GM12875 (cell line): ENCODE results near the gene STAU1.
"Not testable (repeated sequence)": the region's sequence is repeated elsewhere in the genome, so short reads cannot be mapped to it uniquely, and the experiment has no call there.

Experiments used
- H3K4me3 ChIP-seq: one replicate; pipeline ENCODE4 v1.5.1; 2011; ENCODE audit warnings: low read depth, low read length, control low read depth
- TF ChIP-seq, protein P1 (sequence below): IDR thresholded peaks from 2 replicates; pipeline ENCODE4 v1.5.1; 2011; ENCODE audit warnings: low read depth, mild to moderate bottlenecking, control low read depth, inconsistent platforms, low read length, moderate library complexity, borderline replicate concordance; ENCODE audit not compliant: insufficient read depth

The STAU1 gene

DNA sequence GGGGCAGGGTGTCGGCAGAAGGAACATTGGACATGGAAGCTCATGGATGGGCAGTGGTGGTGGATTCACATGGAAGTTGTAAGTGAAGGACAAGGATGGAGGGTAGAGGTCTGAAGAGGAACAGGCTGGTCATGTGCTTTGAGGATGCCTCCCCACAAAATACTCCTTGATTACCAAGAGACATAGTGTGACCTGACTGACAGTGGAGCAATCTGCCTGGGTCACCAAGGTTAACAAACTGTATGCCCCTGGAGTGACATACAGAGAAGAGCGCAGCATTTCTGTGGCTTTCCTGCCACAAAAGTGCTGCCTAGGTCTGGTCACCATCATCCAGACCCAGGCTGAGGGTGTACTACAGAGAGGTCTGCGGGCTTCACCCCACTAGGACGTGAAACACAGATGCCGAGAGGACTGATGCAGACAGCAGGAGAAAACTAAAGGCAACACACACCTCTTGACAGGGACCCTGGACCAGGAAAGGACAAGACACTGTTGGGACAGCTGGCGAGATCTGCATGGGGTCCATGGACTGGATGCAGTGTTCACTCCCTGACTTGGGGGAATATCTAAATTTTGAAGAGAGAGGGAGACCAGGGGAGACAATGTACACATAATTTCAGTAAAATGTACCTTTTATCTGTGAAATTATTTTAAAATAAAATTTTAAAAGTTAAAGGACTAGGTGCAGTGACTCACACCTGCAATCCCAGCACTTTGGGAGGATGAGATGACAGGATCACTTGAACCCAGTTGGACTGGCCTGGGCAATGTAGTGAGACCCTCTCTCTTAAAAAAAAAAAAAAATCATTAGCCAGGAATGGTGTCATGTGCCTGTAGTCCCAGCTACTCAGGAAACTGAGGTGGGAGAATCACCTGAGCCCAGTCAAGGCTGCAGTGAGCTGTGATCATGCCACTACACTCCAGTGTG is 77.1 kb downstream of the STAU1 start:
- TF ChIP-seq, protein P1, sequence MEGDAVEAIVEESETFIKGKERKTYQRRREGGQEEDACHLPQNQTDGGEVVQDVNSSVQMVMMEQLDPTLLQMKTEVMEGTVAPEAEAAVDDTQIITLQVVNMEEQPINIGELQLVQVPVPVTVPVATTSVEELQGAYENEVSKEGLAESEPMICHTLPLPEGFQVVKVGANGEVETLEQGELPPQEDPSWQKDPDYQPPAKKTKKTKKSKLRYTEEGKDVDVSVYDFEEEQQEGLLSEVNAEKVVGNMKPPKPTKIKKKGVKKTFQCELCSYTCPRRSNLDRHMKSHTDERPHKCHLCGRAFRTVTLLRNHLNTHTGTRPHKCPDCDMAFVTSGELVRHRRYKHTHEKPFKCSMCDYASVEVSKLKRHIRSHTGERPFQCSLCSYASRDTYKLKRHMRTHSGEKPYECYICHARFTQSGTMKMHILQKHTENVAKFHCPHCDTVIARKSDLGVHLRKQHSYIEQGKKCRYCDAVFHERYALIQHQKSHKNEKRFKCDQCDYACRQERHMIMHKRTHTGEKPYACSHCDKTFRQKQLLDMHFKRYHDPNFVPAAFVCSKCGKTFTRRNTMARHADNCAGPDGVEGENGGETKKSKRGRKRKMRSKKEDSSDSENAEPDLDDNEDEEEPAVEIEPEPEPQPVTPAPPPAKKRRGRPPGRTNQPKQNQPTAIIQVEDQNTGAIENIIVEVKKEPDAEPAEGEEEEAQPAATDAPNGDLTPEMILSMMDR: no peak

DNA sequence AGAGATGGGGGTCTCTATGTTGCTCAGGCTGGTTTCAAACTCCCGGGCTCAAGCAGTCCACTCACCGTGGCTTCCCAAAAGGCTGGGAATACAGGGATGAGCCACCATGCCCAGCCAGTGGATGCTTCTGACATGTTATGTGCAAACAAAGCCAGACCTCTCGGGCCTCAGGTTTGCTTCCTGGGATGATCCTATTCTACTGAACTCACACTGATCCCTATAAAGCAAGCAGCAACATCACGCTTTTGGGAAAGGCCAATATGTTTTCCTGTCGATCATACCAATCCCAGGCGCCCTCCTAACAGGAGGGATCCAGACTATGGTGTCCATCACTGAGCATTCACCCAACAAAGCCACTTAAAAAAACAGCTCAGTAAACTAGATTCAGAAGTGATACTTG is 81.8 kb downstream of the STAU1 start:
- TF ChIP-seq, protein P1: no peak
- H3K4me3 ChIP-seq: no peak overlapping the region

More for the DNA sequence above, 77.1 kb downstream of the STAU1 start:
- H3K4me3 ChIP-seq: no peak overlapping the region

DNA sequence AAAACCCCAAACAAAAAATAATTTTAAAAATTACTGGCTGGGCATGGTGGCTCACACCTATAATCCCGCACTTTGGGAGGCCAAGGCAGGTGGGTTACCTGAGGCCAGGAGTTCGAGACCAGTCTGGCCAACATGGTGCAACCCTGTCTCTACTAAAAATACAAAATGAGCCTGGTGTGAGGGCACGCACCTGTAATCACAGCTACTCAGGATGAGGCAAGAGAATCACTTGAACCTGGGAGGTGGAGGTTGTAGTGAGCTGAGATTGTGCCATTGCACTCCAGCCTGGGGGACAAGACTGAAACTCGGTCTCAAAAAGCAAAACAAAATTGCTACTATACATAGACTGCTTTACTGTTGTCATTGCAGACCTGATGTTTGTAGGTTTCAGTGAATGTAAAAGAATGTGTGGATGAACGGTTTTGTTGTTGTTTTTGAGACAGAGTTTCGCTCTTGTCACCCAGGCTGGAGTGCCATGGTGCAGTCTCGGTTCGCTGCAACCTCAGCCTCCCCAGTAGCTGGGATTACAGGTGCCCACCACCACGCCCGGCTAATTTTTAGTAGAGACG is 83.1 kb downstream of the STAU1 start:
- H3K4me3 ChIP-seq: not testable (repeated sequence)

DNA sequence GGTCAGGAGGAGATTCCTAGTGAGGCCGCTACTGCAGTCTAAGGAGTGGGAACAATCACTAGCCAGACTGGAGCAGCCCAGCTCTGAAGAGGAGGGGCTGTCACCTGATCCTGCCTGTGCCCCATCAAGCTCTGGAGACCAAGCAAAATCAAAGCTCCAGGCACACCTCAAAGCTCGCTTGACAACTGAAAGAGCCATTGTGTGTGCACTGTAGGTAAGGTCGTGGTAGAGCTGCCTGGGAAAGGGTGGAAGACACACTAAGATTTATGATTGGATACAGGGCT is 83.8 kb downstream of the STAU1 start:
- no peak overlapping the region for H3K4me3 ChIP-seq
- TF ChIP-seq, protein P1: no peak

DNA sequence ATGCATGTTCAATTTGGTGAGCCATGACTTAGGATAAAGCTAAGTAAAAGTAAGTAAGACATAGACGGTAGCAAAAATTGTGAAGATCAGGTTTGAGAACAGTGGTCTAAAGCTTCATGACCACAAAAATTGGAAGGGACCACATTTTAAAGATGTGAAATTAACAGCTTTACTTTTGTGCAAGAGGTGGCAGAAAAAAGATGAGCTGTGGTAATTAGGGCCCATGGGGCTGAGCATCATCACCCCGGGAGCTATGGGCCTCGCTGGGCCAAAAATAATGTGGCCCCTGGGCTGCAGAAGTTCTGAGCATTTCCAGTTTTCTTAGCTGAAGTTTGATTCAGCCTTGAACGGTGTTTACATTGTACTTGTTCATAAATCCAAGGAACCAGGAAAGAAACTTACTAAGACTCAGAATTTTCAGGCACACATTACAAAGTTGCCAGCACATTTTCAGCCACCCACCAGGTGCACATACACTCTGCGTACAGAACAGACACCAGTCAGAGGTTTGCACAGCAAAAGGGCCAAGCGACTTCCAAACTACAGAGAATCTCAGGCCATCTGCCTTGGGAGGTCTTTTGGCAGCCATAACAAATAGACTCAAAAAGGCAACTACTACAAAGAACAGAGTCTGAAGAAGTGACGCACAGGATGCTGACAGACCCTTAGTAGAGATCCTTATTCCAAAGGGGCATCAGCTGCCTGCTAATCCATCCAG is 84.3 kb downstream of the STAU1 start:
- no peak overlapping the region for H3K4me3 ChIP-seq
- TF ChIP-seq, protein P1: no peak

DNA sequence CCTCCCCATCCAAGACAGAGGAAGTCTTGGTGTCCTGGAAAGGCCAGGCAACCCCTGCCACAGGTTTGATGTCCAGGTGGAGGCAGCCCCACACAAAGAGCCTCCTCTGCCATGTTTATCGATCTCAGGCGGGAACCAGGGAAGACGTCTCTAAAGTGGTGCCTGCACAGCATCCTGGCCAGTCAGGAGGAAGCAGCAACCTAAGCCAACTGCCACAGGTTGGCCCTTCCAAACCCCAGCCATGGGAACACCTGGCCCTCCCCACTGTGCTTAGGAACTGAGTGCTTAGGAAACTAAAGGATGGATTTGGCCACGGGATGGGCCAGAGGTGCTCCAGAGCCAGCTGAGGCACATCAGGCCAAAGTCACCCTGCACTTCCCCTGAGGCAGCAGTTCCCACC is 85.1 kb downstream of the STAU1 start:
- no peak overlapping the region for H3K4me3 ChIP-seq
- TF ChIP-seq, protein P1: no peak

DNA sequence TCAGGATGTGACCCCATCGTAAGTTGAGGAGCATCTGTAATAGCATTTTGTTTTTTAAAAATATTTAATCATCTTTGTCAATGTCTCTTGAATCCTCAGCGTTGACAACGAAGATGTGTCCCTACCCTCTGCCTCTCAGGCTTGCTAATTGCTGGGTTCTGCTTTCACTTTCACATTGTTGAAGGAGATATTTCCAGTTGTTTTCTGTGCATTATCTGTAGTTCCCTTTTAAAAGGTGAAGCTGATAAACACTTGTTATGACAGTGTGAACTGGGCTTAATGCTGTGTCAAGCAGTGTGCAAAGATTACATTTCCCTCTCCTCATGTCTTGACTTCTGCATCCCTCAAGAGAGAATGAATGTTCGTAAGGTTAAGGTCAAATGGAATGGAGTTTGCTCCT is 87.2 kb downstream of the STAU1 start:
- H3K4me3 ChIP-seq: no peak overlapping the region
- TF ChIP-seq, protein P1: no peak

DNA sequence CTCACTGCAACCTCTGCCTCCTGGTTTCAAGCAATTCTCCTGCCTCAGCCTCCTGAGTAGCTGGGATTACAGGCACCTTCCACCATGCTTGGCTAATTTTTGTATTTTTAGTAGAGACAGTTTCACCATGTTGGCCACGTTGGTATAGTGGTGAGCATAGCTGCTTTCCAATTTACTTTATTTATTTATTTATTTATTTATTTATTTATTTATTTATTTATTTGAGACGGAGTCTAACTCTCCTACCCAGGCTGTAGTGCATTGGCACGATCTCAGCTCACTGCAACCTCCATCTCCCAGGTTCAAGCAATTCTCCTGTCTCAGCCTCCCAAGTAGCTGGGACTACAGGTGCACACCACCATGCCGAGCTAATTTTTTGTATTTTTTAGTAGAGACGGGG is 87.8 kb downstream of the STAU1 start:
- not testable (repeated sequence) for H3K4me3 ChIP-seq
